Measurements from ENCODE around the gene PRICKLE2.

Gene PRICKLE2

GRCh38 chr3:64160000-64160695 is 65.1 kb downstream of the PRICKLE2 start:
- Histone ChIP-seq H3K27ac (no peak overlapping the region), H3K4me3 (no peak overlapping the region)
- no peak for DNase-seq (ENCODE audit: low spot score)
- TF ChIP-seq CTCF (IDR thresholded peaks at IDR 0.05) = no peak

DNA sequence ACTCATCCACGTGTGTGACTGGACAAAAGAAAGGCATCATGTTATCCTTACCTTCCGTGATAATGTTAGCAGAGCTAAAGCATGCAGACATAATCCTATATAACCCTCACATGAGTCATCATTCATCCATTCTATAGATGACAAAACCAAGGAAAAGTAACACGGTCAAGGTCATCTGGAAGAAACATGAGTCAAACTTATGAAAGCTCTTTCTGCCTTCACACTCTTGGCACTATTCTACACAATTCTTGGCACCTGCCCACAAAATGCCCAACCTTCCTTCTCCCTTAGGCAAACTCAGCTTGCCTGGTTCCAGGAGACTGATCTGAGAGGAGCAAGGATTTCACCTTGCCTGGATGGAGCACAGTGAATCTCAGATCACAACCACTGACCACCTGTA is 66.9 kb downstream of the PRICKLE2 start:
- no peak for DNase-seq (ENCODE audit: low spot score)
- no peak overlapping the region for H3K27ac ChIP-seq
- H3K4me3 ChIP-seq = no peak overlapping the region
- TF ChIP-seq CTCF (IDR thresholded peaks at IDR 0.05) = no peak

DNA sequence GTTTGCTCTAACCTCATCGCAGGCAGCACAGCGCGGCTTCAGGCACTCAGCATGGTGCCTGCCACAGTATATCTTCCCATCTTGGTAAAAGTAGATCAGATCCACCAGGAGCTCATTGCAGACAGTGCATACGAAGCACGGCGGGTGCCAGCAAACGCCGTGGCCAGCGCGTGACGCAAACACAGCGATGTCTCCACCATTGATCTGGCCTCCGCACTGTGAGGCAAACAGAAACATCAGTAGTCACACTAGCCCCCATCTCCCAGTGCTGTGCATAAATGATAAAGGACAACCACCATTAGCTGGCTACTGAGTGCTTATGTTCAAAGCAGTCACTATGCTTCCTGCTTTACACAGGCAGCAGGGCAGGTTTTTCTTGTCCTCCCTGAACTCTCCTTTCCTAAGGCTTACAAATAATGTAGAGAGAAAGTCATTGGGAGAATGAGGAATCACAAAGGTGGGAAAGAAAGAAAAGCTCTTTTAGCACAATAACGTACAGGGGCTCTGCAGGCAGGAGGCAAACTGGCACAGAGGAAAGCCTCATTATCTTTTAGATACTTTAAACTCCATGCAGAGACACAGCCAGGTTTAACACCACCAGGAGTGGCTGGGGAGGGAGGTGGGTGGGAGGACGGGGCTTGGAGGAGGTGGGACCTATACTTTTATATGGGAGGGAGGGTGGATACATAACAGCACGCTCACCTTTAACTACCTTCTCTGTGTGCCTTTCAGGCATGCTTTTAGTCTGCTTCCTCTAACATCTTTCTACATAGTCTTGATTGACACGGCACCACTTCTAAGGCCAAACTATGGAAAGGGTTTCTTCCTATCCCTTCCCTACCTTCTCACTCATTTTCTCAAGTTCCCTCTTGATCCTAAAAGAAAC is 67.9 kb downstream of the PRICKLE2 start:
- H3K27ac ChIP-seq = no peak overlapping the region
- H3K4me3 ChIP-seq = no peak overlapping the region
- TF ChIP-seq CTCF (IDR thresholded peaks at IDR 0.05) = no peak
- no peak for DNase-seq (ENCODE audit: low spot score)

DNA sequence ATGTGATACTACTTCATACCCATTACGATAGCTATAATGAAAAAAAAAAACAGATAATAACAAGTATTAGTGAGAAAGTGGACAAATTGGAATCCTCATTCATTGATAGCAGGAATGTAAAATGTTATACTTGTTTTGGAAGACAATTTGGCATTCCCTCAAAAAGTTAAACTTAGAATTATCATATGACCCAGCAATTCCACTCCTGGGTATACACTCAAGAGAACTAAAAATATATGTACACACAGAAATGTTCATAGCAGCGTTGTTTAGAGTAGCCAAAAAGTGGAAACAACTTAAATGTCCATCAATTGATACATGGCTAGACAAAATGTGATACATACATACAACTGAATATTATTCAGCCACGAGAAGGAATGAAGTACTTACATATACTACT is 69.9 kb downstream of the PRICKLE2 start:
- H3K4me3 ChIP-seq = no peak overlapping the region

GRCh38 chr3:64152676-64153466 is 72.4 kb downstream of the PRICKLE2 start:
- no peak for DNase-seq (ENCODE audit: low spot score)
- no peak overlapping the region for H3K27ac ChIP-seq
- no peak for TF ChIP-seq CTCF (IDR thresholded peaks at IDR 0.05)
- no peak overlapping the region for H3K4me3 ChIP-seq

More for the DNA sequence above, 69.9 kb downstream of the PRICKLE2 start:
- TF ChIP-seq CTCF (IDR thresholded peaks at IDR 0.05) = no peak
- no peak for DNase-seq (ENCODE audit: low spot score)
- no peak overlapping the region for H3K27ac ChIP-seq

DNA sequence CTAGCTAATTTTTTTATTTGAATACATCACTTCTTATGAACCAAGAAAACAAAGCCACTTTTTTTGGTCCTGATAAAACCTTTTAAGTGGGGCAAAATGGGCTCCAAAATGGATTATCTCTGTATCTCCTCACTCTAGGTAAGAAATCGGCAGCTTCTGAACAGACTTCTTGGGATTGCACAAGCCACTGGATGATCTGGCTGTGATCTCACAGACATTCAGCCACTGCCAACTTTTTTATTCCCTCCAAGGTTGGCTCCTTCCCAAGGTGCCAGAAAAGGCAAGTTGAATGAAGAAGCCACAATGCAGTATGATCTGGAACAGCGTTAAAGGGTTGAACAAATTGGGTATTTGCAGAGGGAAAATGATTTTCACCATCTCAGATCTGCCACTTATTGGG is 73.2 kb downstream of the PRICKLE2 start:
- peak overlapping the region; percentile 62 to 91 for H3K27ac ChIP-seq

More for the DNA sequence above, 73.2 kb downstream of the PRICKLE2 start:
- H3K4me3 ChIP-seq = no peak overlapping the region
- no peak for DNase-seq (ENCODE audit: low spot score)
- TF ChIP-seq CTCF (IDR thresholded peaks at IDR 0.05) = no peak

Data from coronary artery (tissue), 2 donors.